ENCODE measurements around the gene SLBP. TPM values are rescaled to one million over a fixed set of nuclear protein-coding genes. Genes with fewer than 3 reads are reported as not detected.

The SLBP gene
- total and polyA plus RNA-seq, 10 of the 15 experiments (the other 5 are each of a cell fraction or from before 2014, with no cell fraction given), result 94.4 to 278 (median 158) TPM

GRCh38 chr4:1712216-1713002, at the start of gene SLBP (continued):
- TF ChIP-seq STAT3 (IDR thresholded peaks at IDR 0.05; ENCODE audit: low read depth, low read length), result no peak
- peak; percentile 93 for TF ChIP-seq IKZF1 (conservative IDR thresholded peaks at IDR 0.05)
- peak; percentile 96 for TF ChIP-seq FOXK2 (IDR thresholded peaks at IDR 0.05)
- TF ChIP-seq SPI1 (IDR thresholded peaks at IDR 0.05; ENCODE audit: borderline replicate concordance, insufficient read depth, low read depth, low read length), result peak; percentile 34; the same call in 1 of the 2 replicates
- TF ChIP-seq CUX1 (IDR thresholded peaks at IDR 0.05; ENCODE audit: insufficient replicate concordance, low read depth, low read length), result no peak
- peak; percentile 100 for TF ChIP-seq GATAD2B (conservative IDR thresholded peaks at IDR 0.05; ENCODE audit: low read depth)
- no peak for TF ChIP-seq FOXM1 (IDR thresholded peaks at IDR 0.05; ENCODE audit: low read depth, low read length)
- no peak for TF ChIP-seq ATF3 (IDR thresholded peaks at IDR 0.05; ENCODE audit: borderline replicate concordance, extremely low read depth, low read depth, low read length)
- peak; percentile 99 for TF ChIP-seq KLF5 (IDR thresholded peaks at IDR 0.05; ENCODE audit: partially characterized antibody)
- peak; percentile 85 for TF ChIP-seq PAX5 (IDR thresholded peaks at IDR 0.05; ENCODE audit: borderline replicate concordance, low read depth, low read length)
- TF ChIP-seq CHD4 (IDR thresholded peaks at IDR 0.05), result no peak
- TF ChIP-seq ZBTB4 (CRISPR knock-in tag; IDR thresholded peaks at IDR 0.05), result no peak
- TF ChIP-seq TCF7 (IDR thresholded peaks at IDR 0.05; ENCODE audit: borderline replicate concordance), result no peak
- TF ChIP-seq CBX5 (IDR thresholded peaks at IDR 0.05; ENCODE audit: low read depth), result no peak
- TF ChIP-seq BHLHE40 (IDR thresholded peaks at IDR 0.05; ENCODE audit: borderline replicate concordance in 1 of 2, low read depth in 2 of 2, low read length in 1 of 2), result peak; percentile 98 to 100
- peak in 1 of 2 experiments; percentile 47; a peak in 1 of 3 replicates for TF ChIP-seq EGR1 (IDR thresholded peaks at IDR 0.05; ENCODE audit: borderline replicate concordance in 1 of 2, low read depth in 2 of 2, low read length in 2 of 2)
- no peak for TF ChIP-seq ZNF217 (IDR thresholded peaks at IDR 0.05)
- TF ChIP-seq YY1 (IDR thresholded peaks at IDR 0.05; ENCODE audit: low read depth, low read length), result peak; percentile 26

All from GM12878 (cell line).